HAP-1 (cell line): ENCODE results near the gene HTRA2.

Experiments used
- DNase-seq, 2 experiments: peaks; one replicate each; pipeline ENCODE4 v3.0.0-alpha.2; 2016 to 2020; ENCODE audit warnings: low spot score in 2 of 2
- H3K27me3 ChIP-seq: fragments of 250-450 bp; sonication (Bioruptor Pico); 2 replicates; pipeline ENCODE4 v1.5.1; 2020; ENCODE audit warnings: low read depth, mild to moderate bottlenecking, moderate library complexity
- H3K36me3 ChIP-seq: fragments of 250-450 bp; sonication (Bioruptor Pico); replicated peaks from 2 replicates; pipeline ENCODE4 v1.5.1; 2020; ENCODE audit warnings: mild to moderate bottlenecking
- H3K4me1 ChIP-seq: fragments of 250-450 bp; sonication (Bioruptor Pico); 2 replicates; pipeline ENCODE4 v1.5.1; 2020; ENCODE audit warnings: mild to moderate bottlenecking
- H3K4me3 ChIP-seq: fragments of 250-450 bp; sonication (Bioruptor Pico); 2 replicates; pipeline ENCODE4 v1.5.1; 2020; ENCODE audit warnings: mild to moderate bottlenecking, moderate library complexity
- H3K9me3 ChIP-seq: fragments of 250-450 bp; sonication (Bioruptor Pico); 2 replicates; pipeline ENCODE4 v1.5.1; 2020; ENCODE audit warnings: mild to moderate bottlenecking, moderate library complexity
- in situ Hi-C: fragments of 300-500 bp; cut with MboI; formaldehyde crosslinking; loops from 3 replicates; pipeline ENCODE4 v1.14.3; 2020; ENCODE audit warnings: low sequenced_read_pairs, inconsistent platforms, mixed read lengths

HTRA2 gene

DNA sequence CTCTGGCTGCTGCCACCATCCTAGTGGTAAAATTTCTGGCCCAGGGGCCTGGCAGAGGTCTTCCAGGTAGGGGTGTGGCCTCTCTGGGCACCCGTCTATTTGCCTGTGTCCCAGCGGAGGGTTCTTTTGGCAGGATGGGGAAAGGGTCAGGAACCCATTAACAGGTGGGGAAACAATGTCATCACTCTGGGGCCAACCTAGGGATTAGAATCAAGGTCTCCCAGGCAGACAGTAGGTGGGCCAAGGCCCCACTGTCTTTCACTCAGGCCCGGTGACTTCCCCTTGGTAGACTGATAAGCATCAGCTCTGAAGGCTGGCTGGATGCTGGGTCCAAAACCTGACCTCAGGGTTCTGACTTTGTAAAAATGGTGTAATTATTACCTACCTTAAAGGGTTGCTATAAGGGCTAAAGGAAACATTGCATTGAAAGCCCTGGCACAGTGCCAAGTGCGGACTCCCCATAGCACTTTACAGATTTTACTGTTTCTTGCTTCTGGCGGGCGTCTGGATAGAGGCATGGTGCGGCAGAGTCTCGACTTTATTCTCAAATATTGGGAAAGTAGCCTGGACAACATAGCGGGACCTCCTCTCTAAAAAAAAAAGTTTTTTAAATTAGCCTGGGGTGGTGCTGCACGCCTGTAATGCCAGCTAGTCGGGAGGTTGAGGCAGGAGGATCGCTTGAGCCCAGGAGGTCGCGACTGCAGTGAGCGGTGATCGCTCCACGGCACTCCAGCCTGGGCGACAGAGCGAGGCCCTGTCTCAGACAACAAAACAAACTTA lies 32.5 kb upstream of the HTRA2 start:
- Histone ChIP-seq H3K4me3 (no peak overlapping the region), H3K36me3 (peaks cover 8% of the 10 kb centered on the region), H3K4me1 (no peaks in the 10 kb centered on the region), H3K27me3 (no peaks in the 10 kb centered on the region), H3K9me3 (no peaks in the 10 kb centered on the region)
- no peak for DNase-seq
- in situ Hi-C loops, result no loop called here

DNA sequence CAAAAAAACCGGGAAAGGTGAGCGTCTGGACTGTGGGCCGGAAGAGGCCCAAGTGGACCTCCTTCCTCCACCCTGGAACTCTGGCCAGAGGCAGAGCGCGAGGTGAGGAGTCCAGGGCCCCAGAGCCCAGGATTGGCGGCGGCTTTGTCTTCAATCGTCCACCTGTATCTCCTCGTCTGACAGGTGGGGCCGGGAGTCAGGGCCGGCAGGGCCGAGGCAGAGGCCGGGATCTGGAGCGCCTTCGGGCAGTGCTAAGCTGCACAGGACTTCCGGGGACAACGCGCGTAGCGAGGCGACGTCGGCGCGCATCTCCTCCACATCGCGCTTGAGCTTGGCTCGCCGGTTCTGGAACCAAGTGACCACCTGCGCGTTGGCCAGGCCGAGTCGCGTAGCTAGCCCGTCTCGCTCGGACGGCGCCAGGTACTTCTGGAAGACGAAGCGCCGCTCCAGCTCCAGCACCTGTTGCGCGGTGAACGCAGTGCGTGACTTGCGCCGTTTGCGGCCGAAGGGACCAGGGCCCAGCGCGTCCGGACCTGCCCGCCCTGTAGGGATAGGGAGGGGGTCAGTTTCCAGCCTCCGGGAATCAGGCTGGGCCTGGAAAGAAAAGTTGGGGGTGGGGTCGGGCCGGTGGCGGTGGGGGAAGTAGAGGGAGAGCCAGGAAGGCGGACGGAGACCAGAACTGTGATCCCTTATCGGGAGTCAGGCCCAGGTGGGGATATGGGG lies 31.8 kb upstream of the HTRA2 start:
- in situ Hi-C loops, result no loop called here
- Histone ChIP-seq H3K9me3 (no peaks in the 10 kb centered on the region), H3K4me1 (no peaks in the 10 kb centered on the region), H3K4me3 (no peak overlapping the region), H3K27me3 (no peaks in the 10 kb centered on the region), H3K36me3 (peaks cover 2% of the 10 kb centered on the region)
- no peak for DNase-seq

DNA sequence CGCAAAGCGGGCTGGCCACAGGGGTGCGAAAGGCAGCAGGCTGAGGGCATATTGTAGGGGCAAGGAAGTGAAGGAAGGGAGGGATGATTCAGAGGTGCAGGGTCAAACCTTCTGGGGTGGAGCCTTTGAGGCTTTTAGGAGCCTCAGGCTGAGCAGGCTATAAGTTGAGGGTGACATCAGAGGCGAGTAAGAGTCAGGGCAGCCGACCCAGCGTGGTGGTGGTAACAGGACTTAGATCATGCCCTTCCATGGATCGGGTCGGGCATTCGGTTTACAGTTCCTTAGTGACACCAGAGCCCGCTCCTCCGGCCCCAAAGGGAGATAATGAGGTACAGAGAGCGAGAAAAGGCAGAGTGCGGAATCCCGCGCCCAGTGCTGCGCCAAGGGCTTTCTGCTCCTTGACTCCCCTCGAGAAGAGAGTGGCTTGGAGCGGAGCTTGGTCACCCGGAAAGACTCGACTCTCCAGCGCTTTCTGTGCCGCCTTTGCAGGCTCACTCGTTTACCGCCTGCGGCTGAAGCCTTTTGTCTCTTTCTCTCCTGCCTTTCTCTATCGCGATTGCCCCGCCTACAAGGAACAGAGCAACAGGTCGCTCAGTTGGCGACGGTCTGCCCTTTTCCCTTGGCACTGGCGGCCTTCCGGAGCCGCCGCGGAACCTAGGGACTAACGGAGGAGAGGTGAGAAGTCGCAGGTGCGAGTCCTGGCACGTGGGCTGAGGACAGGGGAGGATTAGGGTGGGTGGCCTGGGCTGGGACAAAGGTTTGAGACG lies 31.1 kb upstream of the HTRA2 start:
- Histone ChIP-seq H3K4me1 (no peaks in the 10 kb centered on the region), H3K9me3 (no peaks in the 10 kb centered on the region), H3K36me3 (no peaks in the 10 kb centered on the region; the same call in 1 of the 2 replicates), H3K4me3 (no peak overlapping the region), H3K27me3 (no peaks in the 10 kb centered on the region)
- in situ Hi-C loops, result no loop called here
- no peak for DNase-seq

- Histone ChIP-seq H3K27me3 (no peaks in the 10 kb centered on the region), H3K9me3 (no peaks in the 10 kb centered on the region), H3K4me3 (no peak within 1 kb of the TSS), H3K36me3 (no peaks in the 10 kb centered on the region; the same call in 1 of the 2 replicates), H3K4me1 (no peaks in the 10 kb centered on the region)
- in situ Hi-C loops, result no loop called here
- no peak for DNase-seq
Observed at GRCh38 chr2:74499267-74499939, 30.3 kb upstream of the HTRA2 start, which contains the start of gene LBX2. LBX2 (minus strand) TSS chr2:74499603; CDS start chr2:74499537, 66 bp downstream.

DNA sequence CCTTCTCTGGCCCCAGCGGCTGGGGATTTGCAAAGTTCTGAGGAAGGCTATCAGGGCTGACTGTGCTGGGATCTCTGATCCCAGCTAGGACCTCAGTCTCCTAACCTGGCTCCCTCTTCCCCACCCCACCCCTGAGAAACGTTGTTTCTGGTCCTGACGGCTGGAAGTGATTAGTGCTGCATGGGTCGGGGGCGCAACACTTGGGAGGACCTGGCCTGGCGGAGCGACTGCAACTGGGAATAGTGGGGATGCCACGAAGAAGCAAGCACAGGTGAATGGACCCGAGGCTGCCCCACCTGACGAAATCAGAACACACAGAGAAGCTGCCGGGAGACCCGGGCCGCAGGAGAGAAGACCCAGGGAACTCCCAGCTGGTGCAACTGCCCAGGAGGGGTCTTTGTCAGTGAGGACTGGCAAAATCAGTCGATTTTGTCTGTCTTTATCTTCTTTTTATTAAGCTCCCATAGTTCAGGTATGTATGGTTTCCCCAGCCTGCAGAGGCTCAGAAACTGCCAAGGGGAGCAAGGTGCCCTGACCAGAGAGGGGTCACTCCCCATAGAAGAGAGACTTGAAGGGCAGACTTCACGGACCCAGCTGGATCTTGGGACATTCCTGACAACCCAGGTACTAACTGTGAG lies 29.7 kb upstream of the HTRA2 start:
- Histone ChIP-seq H3K4me1 (no peaks in the 10 kb centered on the region), H3K27me3 (no peaks in the 10 kb centered on the region)

DNA sequence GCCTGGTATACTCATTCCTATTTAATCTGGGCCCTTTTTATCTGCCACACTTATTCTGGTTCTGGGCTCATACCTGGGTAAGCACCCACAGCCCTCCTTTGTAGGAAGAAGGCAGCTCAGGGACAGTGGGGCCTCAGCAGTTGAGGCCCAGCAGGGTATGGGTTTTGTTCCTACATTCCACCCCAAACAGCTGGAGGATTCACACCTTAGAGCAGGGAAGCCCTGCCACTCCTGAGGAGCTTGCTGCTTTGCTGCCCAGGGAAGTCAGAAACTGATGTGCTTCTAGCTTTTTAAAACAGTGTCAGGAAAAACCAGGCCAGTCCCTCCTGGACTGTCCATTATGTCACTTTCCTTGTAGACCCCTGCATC lies 29.2 kb upstream of the HTRA2 start:
- Histone ChIP-seq H3K4me3 (no peak overlapping the region), H3K4me1 (no peaks in the 10 kb centered on the region), H3K36me3 (peaks cover 8% of the 10 kb centered on the region), H3K9me3 (no peaks in the 10 kb centered on the region), H3K27me3 (no peaks in the 10 kb centered on the region)
- in situ Hi-C loops, result no loop called here
- no peak for DNase-seq

More for the DNA sequence above, 29.7 kb upstream of the HTRA2 start:
- Histone ChIP-seq H3K4me3 (no peak overlapping the region), H3K9me3 (no peaks in the 10 kb centered on the region), H3K36me3 (peaks cover 3% of the 10 kb centered on the region)
- in situ Hi-C loops, result no loop called here
- no peak for DNase-seq

DNA sequence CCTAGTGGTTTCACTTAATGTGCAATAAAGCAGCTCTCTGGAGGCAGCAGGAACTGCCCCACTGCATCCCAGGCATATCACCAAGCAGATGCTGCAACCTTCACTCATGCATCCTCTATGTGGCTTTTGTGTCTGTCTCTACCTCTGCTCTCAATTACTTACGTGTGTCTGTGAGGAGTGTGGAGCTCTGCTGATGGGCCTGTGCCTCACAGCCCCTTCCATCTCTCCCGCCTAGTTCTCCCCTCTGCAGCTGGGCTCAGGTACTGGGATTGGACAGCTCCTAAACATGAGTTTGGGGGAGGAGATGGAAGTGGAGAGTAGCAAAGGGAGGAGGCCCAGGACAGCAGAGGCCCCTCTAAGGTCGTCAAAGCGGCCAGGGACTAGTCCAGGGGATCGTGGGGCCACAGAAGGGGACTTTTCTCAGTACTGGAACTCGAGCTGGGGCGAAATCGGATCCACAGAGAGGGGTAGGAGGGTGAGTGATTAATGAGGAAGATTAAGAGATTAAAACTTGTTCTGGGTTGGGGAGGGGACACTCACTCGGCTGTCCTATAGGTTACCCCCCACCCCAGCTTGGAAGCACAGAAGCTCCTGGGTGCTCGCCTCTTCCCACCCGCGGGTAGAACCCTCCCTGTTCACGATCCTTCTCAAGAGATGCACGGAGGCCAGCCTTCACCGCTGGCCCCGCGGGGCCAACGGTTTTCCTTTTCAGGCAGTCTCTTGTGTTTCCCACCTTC lies 28.2 kb upstream of the HTRA2 start:
- no peaks in the 10 kb centered on the region for H3K9me3 ChIP-seq
- H3K4me1 ChIP-seq, result no peaks in the 10 kb centered on the region
- in situ Hi-C loops, result no loop called here
- peaks cover 14% of the 10 kb centered on the region for H3K36me3 ChIP-seq
- no peak overlapping the region for H3K4me3 ChIP-seq
- no peaks in the 10 kb centered on the region for H3K27me3 ChIP-seq
- no peak for DNase-seq

DNA sequence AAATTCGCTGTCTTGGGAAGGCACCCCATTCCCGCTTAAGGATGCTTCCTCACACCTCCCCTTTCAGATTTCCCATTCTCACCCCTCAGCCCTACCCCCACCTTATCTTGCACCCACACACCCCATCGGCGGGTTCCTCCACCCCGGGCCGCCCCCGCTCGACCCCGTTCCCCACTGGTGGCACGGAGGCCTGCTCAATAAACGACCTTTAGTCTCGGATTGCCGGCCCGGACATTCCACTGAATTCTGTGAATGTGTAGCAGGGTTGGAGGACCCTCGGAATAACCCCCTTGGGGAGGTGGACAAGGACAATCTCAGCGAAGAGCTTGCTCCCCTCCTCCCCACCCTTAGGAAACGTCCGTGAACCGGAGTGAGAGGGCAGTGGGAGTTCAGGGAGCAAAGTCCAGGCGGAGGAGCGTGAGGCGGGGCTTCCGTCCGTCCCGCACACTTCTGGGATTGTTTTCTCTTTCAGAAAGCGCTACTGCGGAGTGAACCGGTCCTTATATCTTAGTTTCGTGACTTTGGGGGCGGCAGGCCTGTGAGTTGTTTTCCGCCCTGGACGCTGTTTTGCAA lies 27.5 kb upstream of the HTRA2 start:
- DNase-seq, result no peak
- no peak overlapping the region for H3K4me3 ChIP-seq
- H3K4me1 ChIP-seq, result no peaks in the 10 kb centered on the region
- no peaks in the 10 kb centered on the region for H3K27me3 ChIP-seq
- H3K36me3 ChIP-seq, result peaks cover 14% of the 10 kb centered on the region
- in situ Hi-C loops, result no loop called here
- H3K9me3 ChIP-seq, result no peaks in the 10 kb centered on the region

DNA sequence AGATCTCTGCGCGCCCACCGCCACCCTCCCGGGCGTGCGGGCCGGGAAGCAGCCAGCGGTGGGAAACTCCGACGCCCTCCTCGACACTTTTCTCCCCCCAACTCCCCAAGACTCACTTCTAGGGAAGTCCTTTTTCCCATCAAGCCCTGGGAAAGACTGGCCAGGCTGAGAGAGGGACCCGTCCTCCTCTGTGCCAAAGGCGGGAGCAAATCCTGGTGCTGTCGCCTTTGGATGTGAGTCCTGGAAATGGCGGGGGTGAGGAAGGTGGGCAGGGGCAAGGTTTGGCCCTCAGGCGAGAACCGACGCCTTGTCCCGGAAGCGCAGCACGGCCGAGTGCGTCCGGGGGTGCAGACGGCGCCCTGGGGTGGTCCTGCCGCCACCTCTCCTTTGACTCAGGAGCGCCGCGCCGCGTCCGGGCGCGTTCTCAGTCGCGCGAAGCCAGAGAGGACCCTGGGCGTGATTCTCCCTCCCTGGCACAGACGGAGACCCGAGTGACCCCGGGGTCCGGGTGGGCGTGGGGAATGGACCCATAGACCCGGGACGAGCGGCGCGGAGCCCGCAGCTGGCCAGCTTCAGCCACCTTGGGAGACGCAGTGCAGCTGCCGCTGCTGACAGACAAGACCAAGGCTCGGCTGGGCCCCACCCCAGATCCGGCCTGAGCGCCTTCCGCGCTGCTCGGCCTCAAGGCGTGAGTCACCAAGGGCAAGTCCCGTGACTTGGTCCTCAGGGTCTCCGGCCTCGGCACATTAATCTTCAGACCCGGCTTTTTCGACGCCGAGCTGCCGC lies 26.8 kb upstream of the HTRA2 start:
- H3K27me3 ChIP-seq, result no peaks in the 10 kb centered on the region
- peaks cover 3% of the 10 kb centered on the region for H3K4me1 ChIP-seq
- in situ Hi-C loops, result no loop called here
- DNase-seq, result no peak
- no peaks in the 10 kb centered on the region for H3K9me3 ChIP-seq
- peaks cover 14% of the 10 kb centered on the region for H3K36me3 ChIP-seq
- no peak overlapping the region for H3K4me3 ChIP-seq

GRCh38 chr2:74503506-74504475 lies 25.9 kb upstream of the HTRA2 start:
- in situ Hi-C loops, result no loop called here
- H3K36me3 ChIP-seq, result peaks cover 14% of the 10 kb centered on the region
- no peak overlapping the region for H3K4me3 ChIP-seq
- H3K4me1 ChIP-seq, result peaks cover 4% of the 10 kb centered on the region
- H3K9me3 ChIP-seq, result no peaks in the 10 kb centered on the region
- H3K27me3 ChIP-seq, result no peaks in the 10 kb centered on the region
- no peak for DNase-seq

DNA sequence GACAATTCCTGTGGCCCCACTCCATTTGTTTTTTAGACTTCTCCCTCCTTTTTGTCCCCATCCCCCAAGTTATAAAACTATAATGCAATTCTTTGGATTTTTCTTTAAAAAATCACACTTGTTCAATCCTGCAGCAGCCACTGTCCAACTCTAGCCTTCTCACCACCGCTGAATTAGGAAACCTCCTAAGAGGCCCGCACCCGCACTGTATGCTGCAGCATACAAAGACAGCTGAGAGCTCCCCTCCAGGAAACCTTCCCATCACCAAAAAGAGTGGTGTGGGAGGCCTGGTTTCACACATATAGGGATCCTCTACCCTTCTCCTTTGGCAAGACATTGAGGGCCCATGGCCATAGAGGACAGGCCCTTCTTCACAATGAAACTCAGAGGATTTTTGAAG lies 25.1 kb upstream of the HTRA2 start:
- H3K4me3 ChIP-seq, result no peak overlapping the region

More for the DNA sequence above, 25.1 kb upstream of the HTRA2 start:
- H3K9me3 ChIP-seq, result no peaks in the 10 kb centered on the region
- DNase-seq, result no peak
- no peaks in the 10 kb centered on the region for H3K27me3 ChIP-seq
- H3K36me3 ChIP-seq, result peaks cover 14% of the 10 kb centered on the region
- H3K4me1 ChIP-seq, result peaks cover 4% of the 10 kb centered on the region
- in situ Hi-C loops, result no loop called here
